Cardiac muscle cell (in vitro differentiated cells and primary cell): ENCODE results near the gene OR2A5. TPM values are rescaled to one million over a fixed set of nuclear protein-coding genes. Genes with fewer than 3 reads are reported as not detected.

Source experiments
- DNase-seq, 2 donors: peaks; one replicate each; pipeline versions ENCODE4 v3.0.0 to v3.0.0-alpha.2; 2010 to 2017; ENCODE audit warnings: low read depth in 1 of 2, low spot score in 1 of 2
- H3K27ac ChIP-seq: fragments of 200-600 bp; sonication (generic); 2 replicates; pipeline ENCODE4 v1.5.1; 2016
- H3K27me3 ChIP-seq: fragments of 200-600 bp; sonication (generic); 2 replicates; pipeline ENCODE4 v1.6.0; 2016; ENCODE audit warnings: control low read depth
- H3K36me3 ChIP-seq: fragments of 200-600 bp; sonication (generic); 2 replicates; pipeline ENCODE4 v1.5.1; 2016; ENCODE audit warnings: control low read depth
- H3K4me1 ChIP-seq: fragments of 200-600 bp; sonication (generic); 2 replicates; pipeline ENCODE4 v1.8.1; 2017; ENCODE audit warnings: low read depth, mild to moderate bottlenecking, mixed run types
- H3K4me3 ChIP-seq: fragments of 200-600 bp; sonication (generic); 2 replicates; pipeline ENCODE4 v1.5.1; 2016; ENCODE audit warnings: mild to moderate bottlenecking
- H3K9me3 ChIP-seq: fragments of 200-600 bp; sonication (generic); 2 replicates; pipeline ENCODE4 v1.5.1; 2017; ENCODE audit warnings: low read depth, mild to moderate bottlenecking, control low read depth
- polyA plus RNA-seq: library from polyadenylated mRNA; unstranded; fragments of >200 nt; fragmentation: Nextera tagmentation; extraction: Ambion mirVana; gene quantifications from 2 replicates; pipeline ENCODE4 v1.2.1, GENCODE V29; 2016
- total RNA-seq: library from RNA; depleted of rRNA; stranded (reverse); fragments of >200 nt; gene quantifications from 2 replicates; pipeline ENCODE4 v1.2.3, GENCODE V29; 2016
- TF ChIP-seq, protein P1 (sequence below): IDR thresholded peaks from 2 replicates; pipeline ENCODE4 v1.5.1; 2012; ENCODE audit warnings: low read depth, mild to moderate bottlenecking, low read length

OR2A5 gene
- total and polyA plus RNA-seq, 2 experiments from 2014 or later: not detected

DNA sequence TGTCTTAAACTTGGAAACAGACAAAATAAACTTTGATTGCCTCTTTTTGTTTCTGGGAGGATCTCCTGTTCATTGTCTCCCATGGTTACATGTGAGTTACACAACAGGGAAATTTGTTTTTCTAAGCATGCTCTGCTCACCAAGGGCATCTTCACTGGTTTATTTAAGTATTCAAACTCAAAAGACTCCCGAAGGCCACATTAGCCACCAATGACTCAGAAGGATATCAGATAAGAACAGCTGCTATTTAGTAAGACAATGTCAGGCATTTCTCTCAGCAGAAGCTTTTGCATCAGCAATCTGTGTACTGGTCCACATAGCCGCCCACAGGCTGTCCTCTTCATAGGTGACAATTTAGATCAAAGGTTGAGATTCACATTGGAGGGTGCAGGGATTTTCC, 29.3 kb upstream of the OR2A5 start:
- no peak overlapping the region for H3K4me3 ChIP-seq
- TF ChIP-seq, protein P1, sequence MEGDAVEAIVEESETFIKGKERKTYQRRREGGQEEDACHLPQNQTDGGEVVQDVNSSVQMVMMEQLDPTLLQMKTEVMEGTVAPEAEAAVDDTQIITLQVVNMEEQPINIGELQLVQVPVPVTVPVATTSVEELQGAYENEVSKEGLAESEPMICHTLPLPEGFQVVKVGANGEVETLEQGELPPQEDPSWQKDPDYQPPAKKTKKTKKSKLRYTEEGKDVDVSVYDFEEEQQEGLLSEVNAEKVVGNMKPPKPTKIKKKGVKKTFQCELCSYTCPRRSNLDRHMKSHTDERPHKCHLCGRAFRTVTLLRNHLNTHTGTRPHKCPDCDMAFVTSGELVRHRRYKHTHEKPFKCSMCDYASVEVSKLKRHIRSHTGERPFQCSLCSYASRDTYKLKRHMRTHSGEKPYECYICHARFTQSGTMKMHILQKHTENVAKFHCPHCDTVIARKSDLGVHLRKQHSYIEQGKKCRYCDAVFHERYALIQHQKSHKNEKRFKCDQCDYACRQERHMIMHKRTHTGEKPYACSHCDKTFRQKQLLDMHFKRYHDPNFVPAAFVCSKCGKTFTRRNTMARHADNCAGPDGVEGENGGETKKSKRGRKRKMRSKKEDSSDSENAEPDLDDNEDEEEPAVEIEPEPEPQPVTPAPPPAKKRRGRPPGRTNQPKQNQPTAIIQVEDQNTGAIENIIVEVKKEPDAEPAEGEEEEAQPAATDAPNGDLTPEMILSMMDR: no peak
- H3K36me3 ChIP-seq: no peaks in the 10 kb centered on the region
- no peaks in the 10 kb centered on the region for H3K4me1 ChIP-seq
- H3K27ac ChIP-seq: no peak overlapping the region
- no peaks in the 10 kb centered on the region for H3K27me3 ChIP-seq
- no peaks in the 10 kb centered on the region for H3K9me3 ChIP-seq
- DNase-seq: peak in 1 of 2 donors; percentile 96

DNA sequence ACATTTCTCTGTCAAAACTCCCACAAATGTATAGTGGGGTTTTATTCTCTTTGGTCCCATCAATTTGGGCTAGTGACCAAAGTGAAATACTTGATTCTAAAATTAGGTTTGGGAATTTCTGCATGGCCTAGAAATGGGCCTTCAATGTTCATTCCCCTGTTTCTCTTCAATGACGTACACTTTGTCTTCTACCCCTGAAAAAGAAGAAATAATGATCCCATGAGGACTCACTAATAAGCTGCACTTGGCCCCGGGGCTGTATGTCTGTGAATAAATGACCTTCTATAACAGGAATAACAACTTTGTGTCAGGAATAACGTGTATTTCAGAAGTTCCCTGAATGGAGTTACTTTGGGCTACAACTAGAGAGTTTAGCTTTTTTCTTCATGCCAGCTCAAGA, 28.4 kb upstream of the OR2A5 start:
- Histone ChIP-seq H3K9me3 (no peaks in the 10 kb centered on the region), H3K27me3 (peaks cover 1% of the 10 kb centered on the region), H3K27ac (no peak overlapping the region), H3K36me3 (no peaks in the 10 kb centered on the region), H3K4me3 (no peak overlapping the region), H3K4me1 (no peaks in the 10 kb centered on the region)
- DNase-seq: no peak
- TF ChIP-seq, protein P1: no peak

DNA sequence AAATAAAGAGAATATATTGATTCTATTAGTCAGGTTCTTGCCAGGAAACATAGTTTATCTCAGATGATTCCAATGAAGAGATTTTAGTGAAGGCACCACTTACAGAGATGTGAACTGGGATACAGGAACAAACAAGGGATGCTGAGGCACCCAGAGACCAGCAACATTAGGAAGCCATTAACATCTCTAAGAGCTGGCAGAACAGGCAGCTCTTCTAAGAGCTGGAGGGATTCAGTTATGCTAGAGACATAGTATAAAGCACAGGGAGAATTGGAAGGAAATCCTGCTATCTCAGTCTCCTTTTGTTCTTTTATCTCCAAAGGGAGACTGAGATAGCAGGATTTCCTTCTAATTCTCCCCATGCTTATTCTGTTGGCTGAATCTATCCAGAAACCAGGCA, 26.6 kb upstream of the OR2A5 start:
- no peak for DNase-seq

DNA sequence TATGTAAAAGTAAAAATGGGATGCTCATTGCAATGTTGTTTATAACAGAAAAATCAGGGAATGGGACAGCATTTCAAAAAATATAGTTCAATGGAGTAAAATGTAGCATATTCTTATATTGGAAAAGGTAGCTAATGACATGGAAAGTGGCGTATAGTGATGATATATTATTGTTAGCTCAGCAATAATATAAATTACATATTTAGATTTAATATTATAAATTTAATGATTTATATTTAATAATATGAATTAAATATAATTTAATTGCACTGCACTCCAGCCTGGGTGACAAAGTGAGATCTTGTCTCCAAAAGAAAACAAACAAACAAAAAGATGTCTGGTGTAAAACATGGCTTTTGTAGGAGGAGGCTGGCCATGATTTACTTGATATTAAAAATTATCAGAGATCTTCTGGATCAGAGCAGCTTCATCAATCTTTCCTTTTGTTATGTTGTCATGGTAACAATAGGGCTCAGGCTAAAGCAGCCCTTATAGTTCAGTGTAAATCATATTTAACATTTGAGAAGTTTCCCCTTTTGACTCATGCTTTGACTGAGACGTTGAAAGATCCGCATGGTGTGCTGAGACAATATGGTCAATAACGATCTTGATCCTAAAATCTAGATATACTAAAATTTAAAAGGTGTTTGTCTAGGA, 25.4 kb upstream of the OR2A5 start:
- H3K9me3 ChIP-seq: no peaks in the 10 kb centered on the region
- H3K27ac ChIP-seq: no peak overlapping the region
- H3K27me3 ChIP-seq: peaks cover 3% of the 10 kb centered on the region
- H3K36me3 ChIP-seq: no peaks in the 10 kb centered on the region
- no peak for DNase-seq
- H3K4me3 ChIP-seq: no peak overlapping the region
- TF ChIP-seq, protein P1: no peak
- no peaks in the 10 kb centered on the region for H3K4me1 ChIP-seq

More for the DNA sequence above, 26.6 kb upstream of the OR2A5 start:
- Histone ChIP-seq H3K36me3 (no peaks in the 10 kb centered on the region), H3K9me3 (no peaks in the 10 kb centered on the region), H3K4me3 (no peak overlapping the region), H3K27me3 (peaks cover 3% of the 10 kb centered on the region), H3K27ac (no peak overlapping the region), H3K4me1 (no peaks in the 10 kb centered on the region)
- TF ChIP-seq, protein P1: no peak

DNA sequence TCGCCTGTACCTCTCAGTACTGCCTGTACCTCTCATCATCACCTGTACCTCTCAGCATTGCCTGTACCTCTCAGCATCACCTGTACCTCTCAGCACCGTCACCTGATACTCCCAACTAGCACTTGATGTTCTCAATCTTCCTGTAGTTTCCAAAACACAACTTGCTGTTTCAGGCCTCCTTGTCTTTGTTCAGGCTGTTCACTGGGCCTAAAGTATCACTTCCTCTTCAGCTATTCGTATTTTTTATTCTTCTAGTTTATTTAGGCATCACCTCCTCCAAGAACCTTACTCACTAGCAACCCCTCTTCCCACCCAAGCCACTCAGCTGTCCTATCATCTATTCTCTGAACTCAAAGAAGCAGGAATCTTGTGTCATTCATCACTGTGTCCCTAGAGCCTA, 24.5 kb upstream of the OR2A5 start:
- TF ChIP-seq, protein P1: no peak
- no peak overlapping the region for H3K27ac ChIP-seq
- no peak for DNase-seq
- peaks cover 3% of the 10 kb centered on the region for H3K27me3 ChIP-seq
- H3K36me3 ChIP-seq: no peaks in the 10 kb centered on the region
- H3K4me3 ChIP-seq: no peak overlapping the region
- no peaks in the 10 kb centered on the region for H3K4me1 ChIP-seq
- no peaks in the 10 kb centered on the region for H3K9me3 ChIP-seq
